HepG2 (cell line): ENCODE results near the gene MTRF1. TPM values are rescaled to one million over a fixed set of nuclear protein-coding genes. Genes with fewer than 3 reads are reported as not detected.
A peak's percentile ranks its signal among the peaks of the same experiment; 100 is the strongest.

ENCODE experiments used
- ATM ChIP-seq: fragments of 450-650 bp; IDR thresholded peaks from 2 replicates; pipeline ENCODE4 v1.7.1; 2017; ENCODE audit warnings: mild to moderate bottlenecking, borderline replicate concordance
- ETV5 ChIP-seq: IDR thresholded peaks from 2 replicates; pipeline ENCODE4 v1.6.1; 2018; ENCODE audit warnings: missing biosample characterization, missing genetic modification reagents, inconsistent platforms, borderline replicate concordance
- FOXK1 ChIP-seq: sonication (generic); formaldehyde crosslinking; IDR thresholded peaks from 2 replicates; pipeline ENCODE4 v1.4.0; 2020; ENCODE audit warnings: low read depth, missing genetic modification reagents, borderline replicate concordance
- HOXA5 ChIP-seq: sonication (generic); formaldehyde crosslinking; IDR thresholded peaks from 2 replicates; pipeline ENCODE4 v1.4.0; 2020; ENCODE audit warnings: missing genetic modification reagents
- KAT7 ChIP-seq: IDR thresholded peaks from 2 replicates; pipeline ENCODE4 v1.6.1; 2018; ENCODE audit warnings: borderline replicate concordance, missing compliant biosample characterization
- LCORL ChIP-seq, 2 experiments: fragments of 450-650 bp in 1 of 2; sonication (generic) in 1 of 2; formaldehyde crosslinking in 1 of 2; IDR thresholded peaks; 2 replicates each; pipeline versions ENCODE4 v1.5.0 to v1.6.1; 2017 to 2020; ENCODE audit warnings: antibody characterized with exemption in 1 of 2, missing genetic modification reagents in 1 of 2
- MAFG ChIP-seq: sonication (generic); formaldehyde crosslinking; IDR thresholded peaks from 2 replicates; pipeline ENCODE4 v1.5.1; 2020; ENCODE audit warnings: mild to moderate bottlenecking, missing genetic modification reagents
- MAFK ChIP-seq, 2 experiments: IDR thresholded peaks in 1 of 2; conservative IDR thresholded peaks in 1 of 2; 2 replicates each; pipeline ENCODE4 v1.6.1; 2011; ENCODE audit warnings: improper control_type of control experiment in 2 of 2, low read length in 2 of 2
- PAF1 ChIP-seq: IDR thresholded peaks from 2 replicates; pipeline ENCODE4 v1.6.1; 2016; ENCODE audit warnings: missing genetic modification reagents, missing compliant biosample characterization
- PHF21A ChIP-seq: sonication (generic); formaldehyde crosslinking; IDR thresholded peaks from 2 replicates; pipeline ENCODE4 v1.5.0; 2020; ENCODE audit warnings: mild to moderate bottlenecking, missing genetic modification reagents
- TBX3 ChIP-seq: fragments of 450-650 bp; IDR thresholded peaks from 2 replicates; pipeline ENCODE4 v1.6.1; 2017; ENCODE audit warnings: antibody characterized with exemption, mild to moderate bottlenecking, inconsistent platforms, borderline replicate concordance
- ZBTB1 ChIP-seq: sonication (generic); formaldehyde crosslinking; IDR thresholded peaks from 2 replicates; pipeline ENCODE4 v1.4.0; 2020; ENCODE audit warnings: missing genetic modification reagents, borderline replicate concordance
- ZNF225 ChIP-seq: sonication (generic); formaldehyde crosslinking; IDR thresholded peaks from 2 replicates; pipeline ENCODE4 v1.4.0; 2020; ENCODE audit warnings: mild to moderate bottlenecking, missing genetic modification reagents
- ZNF431 ChIP-seq: sonication (generic); formaldehyde crosslinking; IDR thresholded peaks from 2 replicates; pipeline ENCODE4 v1.9.0; 2022; ENCODE audit warnings: missing genetic modification reagents, low read depth, mild to moderate bottlenecking, borderline replicate concordance
- ZNF563 ChIP-seq: sonication (generic); formaldehyde crosslinking; IDR thresholded peaks from 2 replicates; pipeline ENCODE4 v1.8.0; 2022; ENCODE audit warnings: mild to moderate bottlenecking, moderate library complexity, missing genetic modification reagents
- ZNF674 ChIP-seq: sonication (generic); formaldehyde crosslinking; IDR thresholded peaks from 2 replicates; pipeline ENCODE4 v1.5.0; 2020; ENCODE audit warnings: low read depth, mild to moderate bottlenecking, missing genetic modification reagents
- ZNF780A ChIP-seq: sonication (generic); formaldehyde crosslinking; IDR thresholded peaks from 2 replicates; pipeline ENCODE4 v1.8.0; 2022; ENCODE audit warnings: mild to moderate bottlenecking, missing genetic modification reagents, moderate library complexity
- ZNF781 ChIP-seq: sonication (generic); formaldehyde crosslinking; IDR thresholded peaks from 2 replicates; pipeline ENCODE4 v1.5.1; 2020; ENCODE audit warnings: borderline replicate concordance, mild to moderate bottlenecking, missing genetic modification reagents; ENCODE audit errors: not compliant biosample characterization
- ZSCAN22 ChIP-seq: sonication (generic); formaldehyde crosslinking; IDR thresholded peaks from 2 replicates; pipeline ENCODE4 v1.4.0; 2020; ENCODE audit warnings: mild to moderate bottlenecking, missing genetic modification reagents
- polyA plus RNA-seq, 8 experiments: library from polyadenylated mRNA; depleted of rRNA in 3 of 8; stranded (reverse) in 7 of 8; unstranded in 1 of 8; fragments of >200 nt; fragmentation: Illumina TruSeq in 4 of 8; extraction: Trizol in 4 of 8; gene quantifications; 2 replicates each; pipeline versions ENCODE4 v1.2.1 to v1.2.3, GENCODE V29; 2011 to 2016; ENCODE audit warnings: low read depth in 4 of 8, missing spikeins in 1 of 8, mixed read lengths in 1 of 8; ENCODE audit not compliant: insufficient read depth in 1 of 8
- total RNA-seq, 5 experiments: library from RNA; depleted of rRNA; stranded (reverse); fragments of >200 nt; fragmentation: Illumina TruSeq; extraction: Trizol; gene quantifications; 2 replicates each; pipeline ENCODE4 v1.2.3, GENCODE V29; 2016; ENCODE audit warnings: low read depth in 1 of 5
- TF ChIP-seq, protein P1 (sequence below): sonication (generic); formaldehyde crosslinking; IDR thresholded peaks from 2 replicates; pipeline ENCODE4 v1.5.1; 2020; ENCODE audit warnings: mild to moderate bottlenecking, moderate library complexity, missing genetic modification reagents
- TF ChIP-seq, protein P2 (sequence below): sonication (generic); formaldehyde crosslinking; IDR thresholded peaks from 2 replicates; pipeline ENCODE4 v1.5.1; 2020; ENCODE audit warnings: mild to moderate bottlenecking, missing genetic modification reagents, moderate library complexity
- TF ChIP-seq, protein P3 (sequence below): IDR thresholded peaks from 2 replicates; pipeline ENCODE4 v1.6.1; 2016; ENCODE audit warnings: missing compliant biosample characterization, missing genetic modification reagents, borderline replicate concordance
- TF ChIP-seq, protein P4 (sequence below): sonication (generic); formaldehyde crosslinking; IDR thresholded peaks from 2 replicates; pipeline ENCODE4 v1.4.0; 2020; ENCODE audit warnings: mild to moderate bottlenecking, missing genetic modification reagents

Gene MTRF1
- total and polyA plus RNA-seq, 2 of the 13 experiments (the other 11 are each of a cell fraction or from before 2014, with no cell fraction given): 21.6 to 27.2 TPM

DNA sequence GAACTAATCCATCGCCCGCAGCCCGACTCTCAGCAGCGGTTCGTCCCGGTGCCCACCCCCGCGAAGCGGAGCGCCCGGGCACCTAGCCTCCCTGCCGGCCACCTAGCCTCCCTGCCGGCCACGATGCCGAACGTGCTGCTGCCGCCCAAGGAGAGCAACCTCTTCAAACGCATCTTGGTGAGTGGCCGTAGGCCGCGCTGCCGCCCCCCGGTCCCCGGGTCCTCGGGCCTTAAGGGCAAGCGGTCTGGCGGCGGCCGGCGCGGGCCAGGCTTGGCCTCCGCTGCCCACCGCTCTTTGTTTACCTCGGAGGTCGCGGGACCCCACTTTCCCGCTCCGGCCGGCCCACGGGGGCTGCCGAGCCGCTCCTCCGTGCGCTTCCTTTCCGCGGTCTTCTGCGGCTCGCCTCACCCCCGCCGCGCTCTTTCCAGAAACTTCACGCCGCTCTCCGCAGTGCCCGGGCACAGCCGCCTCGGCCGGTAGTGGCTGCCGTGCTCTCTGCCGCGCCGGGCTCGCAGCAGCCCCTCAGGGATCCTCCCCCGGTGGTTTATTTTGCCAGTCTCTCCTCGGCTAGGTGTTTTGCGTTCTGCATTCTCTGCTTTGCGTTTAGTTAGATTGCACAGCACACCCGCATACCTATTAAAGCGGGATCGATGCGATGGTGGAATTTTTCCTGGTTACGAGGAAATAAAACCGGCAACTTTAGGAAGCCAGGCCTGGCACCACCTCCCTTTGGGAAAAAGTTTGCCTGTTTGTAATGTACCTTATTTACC lies 48.2 kb upstream of the MTRF1 start (continued):
- TF ChIP-seq LCORL (IDR thresholded peaks at IDR 0.05) (no peak), LCORL (CRISPR knock-in tag; IDR thresholded peaks at IDR 0.05) (peak; percentile 13), ZNF781 (peak; percentile 25), PAF1 (CRISPR knock-in tag) (no peak), FOXK1 (CRISPR knock-in tag) (no peak; the same call in 1 of the 2 replicates), PHF21A (CRISPR knock-in tag) (no peak; the same call in none of the 2 replicates), ATM (no peak), ZNF431 (CRISPR knock-in tag) (0 out of 2 replicates have a peak, but pooled peaks have one; percentile 42), ZNF225 (CRISPR knock-in tag) (peak; percentile 13; the same call in 1 of the 2 replicates), MAFK (conservative IDR thresholded peaks at IDR 0.05 in 1 of 2, IDR thresholded peaks at IDR 0.05 in 1 of 2; ENCODE audit: low read length in 2 of 2) (no peak), ZNF674 (CRISPR knock-in tag) (0 out of 2 replicates have a peak, but pooled peaks have one; percentile 59), ZSCAN22 (CRISPR knock-in tag) (no peak), TBX3 (no peak), MAFG (CRISPR knock-in tag) (0 out of 2 replicates have a peak, but pooled peaks have one; percentile 29), HOXA5 (no peak), ZNF563 (0 out of 2 replicates have a peak, but pooled peaks have one; percentile 29), KAT7 (peak; percentile 62; the same call in 1 of the 2 replicates), ZBTB1 (CRISPR knock-in tag) (no peak; the same call in 1 of the 2 replicates), ETV5 (CRISPR knock-in tag) (no peak), ZNF780A (0 out of 2 replicates have a peak, but pooled peaks have one; percentile 48)
- TF ChIP-seq, protein P1, sequence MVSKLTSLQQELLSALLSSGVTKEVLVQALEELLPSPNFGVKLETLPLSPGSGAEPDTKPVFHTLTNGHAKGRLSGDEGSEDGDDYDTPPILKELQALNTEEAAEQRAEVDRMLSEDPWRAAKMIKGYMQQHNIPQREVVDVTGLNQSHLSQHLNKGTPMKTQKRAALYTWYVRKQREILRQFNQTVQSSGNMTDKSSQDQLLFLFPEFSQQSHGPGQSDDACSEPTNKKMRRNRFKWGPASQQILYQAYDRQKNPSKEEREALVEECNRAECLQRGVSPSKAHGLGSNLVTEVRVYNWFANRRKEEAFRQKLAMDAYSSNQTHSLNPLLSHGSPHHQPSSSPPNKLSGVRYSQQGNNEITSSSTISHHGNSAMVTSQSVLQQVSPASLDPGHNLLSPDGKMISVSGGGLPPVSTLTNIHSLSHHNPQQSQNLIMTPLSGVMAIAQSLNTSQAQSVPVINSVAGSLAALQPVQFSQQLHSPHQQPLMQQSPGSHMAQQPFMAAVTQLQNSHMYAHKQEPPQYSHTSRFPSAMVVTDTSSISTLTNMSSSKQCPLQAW (CRISPR knock-in tag): 0 out of 2 replicates have a peak, but pooled peaks have one; percentile 2
- TF ChIP-seq, protein P2, sequence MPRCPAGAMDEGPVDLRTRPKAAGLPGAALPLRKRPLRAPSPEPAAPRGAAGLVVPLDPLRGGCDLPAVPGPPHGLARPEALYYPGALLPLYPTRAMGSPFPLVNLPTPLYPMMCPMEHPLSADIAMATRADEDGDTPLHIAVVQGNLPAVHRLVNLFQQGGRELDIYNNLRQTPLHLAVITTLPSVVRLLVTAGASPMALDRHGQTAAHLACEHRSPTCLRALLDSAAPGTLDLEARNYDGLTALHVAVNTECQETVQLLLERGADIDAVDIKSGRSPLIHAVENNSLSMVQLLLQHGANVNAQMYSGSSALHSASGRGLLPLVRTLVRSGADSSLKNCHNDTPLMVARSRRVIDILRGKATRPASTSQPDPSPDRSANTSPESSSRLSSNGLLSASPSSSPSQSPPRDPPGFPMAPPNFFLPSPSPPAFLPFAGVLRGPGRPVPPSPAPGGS (CRISPR knock-in tag): 0 out of 2 replicates have a peak, but pooled peaks have one; percentile 30
- TF ChIP-seq, protein P3, sequence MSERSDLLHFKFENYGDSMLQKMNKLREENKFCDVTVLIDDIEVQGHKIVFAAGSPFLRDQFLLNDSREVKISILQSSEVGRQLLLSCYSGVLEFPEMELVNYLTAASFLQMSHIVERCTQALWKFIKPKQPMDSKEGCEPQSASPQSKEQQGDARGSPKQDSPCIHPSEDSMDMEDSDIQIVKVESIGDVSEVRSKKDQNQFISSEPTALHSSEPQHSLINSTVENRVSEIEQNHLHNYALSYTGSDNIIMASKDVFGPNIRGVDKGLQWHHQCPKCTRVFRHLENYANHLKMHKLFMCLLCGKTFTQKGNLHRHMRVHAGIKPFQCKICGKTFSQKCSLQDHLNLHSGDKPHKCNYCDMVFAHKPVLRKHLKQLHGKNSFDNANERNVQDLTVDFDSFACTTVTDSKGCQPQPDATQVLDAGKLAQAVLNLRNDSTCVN: no peak
- TF ChIP-seq, protein P4, sequence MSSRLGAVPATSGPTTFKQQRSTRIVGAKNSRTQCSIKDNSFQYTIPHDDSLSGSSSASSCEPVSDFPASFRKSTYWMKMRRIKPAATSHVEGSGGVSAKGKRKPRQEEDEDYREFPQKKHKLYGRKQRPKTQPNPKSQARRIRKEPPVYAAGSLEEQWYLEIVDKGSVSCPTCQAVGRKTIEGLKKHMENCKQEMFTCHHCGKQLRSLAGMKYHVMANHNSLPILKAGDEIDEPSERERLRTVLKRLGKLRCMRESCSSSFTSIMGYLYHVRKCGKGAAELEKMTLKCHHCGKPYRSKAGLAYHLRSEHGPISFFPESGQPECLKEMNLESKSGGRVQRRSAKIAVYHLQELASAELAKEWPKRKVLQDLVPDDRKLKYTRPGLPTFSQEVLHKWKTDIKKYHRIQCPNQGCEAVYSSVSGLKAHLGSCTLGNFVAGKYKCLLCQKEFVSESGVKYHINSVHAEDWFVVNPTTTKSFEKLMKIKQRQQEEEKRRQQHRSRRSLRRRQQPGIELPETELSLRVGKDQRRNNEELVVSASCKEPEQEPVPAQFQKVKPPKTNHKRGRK: 0 out of 2 replicates have a peak, but pooled peaks have one; percentile 44
